ENCODE data around the gene GPR65.

GPR65 gene

DNA sequence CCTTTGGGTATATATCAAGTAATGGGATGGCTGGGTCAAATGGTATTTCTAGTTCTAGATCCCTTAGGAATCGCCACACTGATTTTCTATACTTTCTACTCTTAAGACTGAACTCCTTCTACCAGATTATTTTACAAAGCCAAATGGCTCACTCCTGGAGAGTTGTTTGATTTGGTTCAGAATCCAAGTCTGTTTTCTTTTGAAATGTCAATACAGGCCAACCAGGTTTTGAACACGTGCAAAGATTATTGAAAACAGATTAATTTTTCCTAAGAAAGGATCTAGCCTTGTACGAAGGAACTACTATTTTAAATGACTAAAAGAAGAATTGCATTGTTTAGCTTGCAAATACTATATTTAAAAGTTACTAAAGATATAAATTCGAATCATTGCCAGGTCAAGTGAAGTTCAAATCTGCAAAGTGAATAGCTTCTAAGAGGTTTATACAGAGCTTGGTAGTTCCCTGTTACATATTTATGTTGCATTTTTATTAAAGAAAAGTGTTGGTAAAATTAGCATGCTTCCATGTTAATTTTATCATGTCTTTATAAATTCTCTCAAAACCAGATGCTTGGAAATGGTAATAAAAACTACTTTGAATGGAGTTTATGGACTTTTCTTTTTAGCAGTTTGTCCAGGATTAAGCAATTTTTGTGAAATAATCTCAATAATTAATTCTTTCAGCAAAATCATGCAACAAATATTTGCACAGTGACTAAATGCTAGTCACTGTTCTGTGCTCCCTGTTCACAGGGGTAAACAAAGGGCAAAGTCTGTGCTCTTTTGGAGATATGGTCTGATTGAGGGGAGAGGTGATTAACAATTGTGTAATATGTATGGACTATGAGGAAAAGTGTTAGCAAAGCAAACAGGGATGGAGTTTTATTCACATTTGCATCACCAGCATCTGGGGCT lies 38.9 kb downstream of the GPR65 start:
- no peak for DNase-seq

DNA sequence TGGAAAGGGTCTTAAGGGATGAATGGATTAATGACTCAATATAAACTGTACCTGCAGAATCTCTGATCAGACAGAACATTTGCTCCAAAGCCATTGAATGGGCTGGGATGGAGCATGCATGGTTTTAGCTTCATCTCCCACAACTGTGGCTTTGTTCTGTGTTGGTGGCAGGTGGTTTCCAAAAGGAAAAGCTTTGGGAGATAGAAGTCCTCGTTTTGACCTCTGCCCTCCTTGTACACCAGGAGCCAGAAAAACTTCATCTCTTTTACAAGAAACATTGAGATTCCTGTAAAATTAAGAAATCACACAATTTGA lies 39.5 kb downstream of the GPR65 start:
- no peak for DNase-seq

DNA sequence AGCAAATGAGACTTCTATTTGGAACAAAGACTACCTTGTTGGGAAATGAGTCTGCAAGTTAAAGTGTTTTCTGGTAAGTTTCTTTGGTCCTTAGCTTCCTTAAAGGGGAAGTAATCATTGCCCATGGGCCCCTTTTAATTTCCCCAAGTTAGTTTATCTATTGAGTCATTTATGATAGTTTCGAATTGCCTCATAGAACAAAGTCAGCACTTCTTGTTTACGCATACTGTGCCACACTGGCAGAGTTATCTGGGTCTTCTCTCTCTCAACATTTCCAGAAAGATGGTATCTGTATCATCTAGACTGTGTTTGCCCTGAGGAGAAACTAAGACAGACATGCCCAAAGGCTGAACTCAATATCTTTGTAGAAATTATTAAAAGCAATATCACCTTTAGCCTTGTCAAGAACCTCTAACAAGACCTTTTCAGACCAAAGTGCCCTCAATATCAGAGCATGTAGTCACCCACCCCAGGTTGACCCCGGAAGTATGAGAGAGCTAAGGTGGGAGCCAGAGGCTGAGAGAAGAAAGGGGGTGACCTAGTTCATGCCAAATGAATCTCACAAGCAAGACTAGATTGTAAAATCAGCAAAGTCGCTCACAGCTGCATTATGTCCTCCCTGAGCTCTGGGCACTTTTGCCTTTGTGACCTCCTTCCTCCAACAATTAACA lies 40.0 kb downstream of the GPR65 start:
- no peak for DNase-seq

DNA sequence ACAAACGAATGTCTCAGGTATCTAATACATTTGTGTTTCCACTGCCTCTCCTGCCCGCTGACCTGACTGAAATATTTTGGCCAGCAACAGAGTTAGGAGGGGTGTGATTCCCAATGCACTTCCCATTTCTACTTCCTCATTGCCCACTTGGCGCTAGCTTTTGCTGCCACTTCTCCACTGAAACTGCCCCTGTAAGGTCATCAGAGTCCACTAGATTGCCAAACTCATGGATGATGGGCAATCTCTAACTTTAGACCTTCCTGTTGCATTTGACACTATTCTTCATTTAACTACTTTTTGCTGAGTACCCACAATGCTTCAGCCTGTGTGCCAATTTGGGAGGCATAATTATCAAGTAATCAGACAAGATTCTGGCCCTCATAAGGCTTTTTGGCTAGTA lies 40.8 kb downstream of the GPR65 start:
- DNase-seq, result no peak

DNA sequence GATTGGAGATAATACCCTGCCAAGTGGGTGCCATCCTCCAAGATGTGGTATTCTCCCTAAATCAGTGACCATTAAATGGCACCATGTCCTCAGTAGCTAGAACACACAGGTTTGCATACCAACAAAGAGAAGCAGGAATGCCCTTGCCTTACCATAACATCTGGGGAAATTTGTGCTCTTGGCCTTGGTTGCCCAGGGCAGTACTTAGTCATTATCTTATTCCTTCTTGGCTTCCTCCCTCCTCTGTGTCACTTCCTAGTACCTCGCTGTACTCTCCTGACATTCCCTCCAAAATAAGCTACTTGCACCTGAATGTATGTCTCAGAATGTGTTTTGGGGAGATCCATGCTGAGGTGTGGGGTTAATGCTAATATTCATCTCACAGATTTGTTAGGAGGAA lies 43.4 kb downstream of the GPR65 start:
- DNase-seq, result no peak

DNA sequence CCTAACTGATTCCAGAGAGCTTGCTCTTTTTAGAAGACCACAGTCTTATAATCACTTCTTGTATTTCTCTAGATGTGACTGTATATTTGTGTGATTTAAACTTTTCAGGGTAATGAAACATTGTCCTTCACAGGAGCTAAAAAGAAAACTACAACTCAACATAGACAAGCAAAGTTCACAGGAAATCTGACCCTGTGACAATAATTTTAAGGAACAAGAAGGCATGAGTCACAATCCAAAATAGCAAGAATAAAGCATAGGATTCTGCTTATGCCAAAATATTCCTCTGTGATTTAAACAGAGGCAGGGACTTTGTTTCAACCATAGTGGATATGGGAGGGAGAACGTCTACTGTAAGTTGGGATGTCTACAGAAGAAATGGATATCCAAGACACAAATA lies 44.3 kb downstream of the GPR65 start:
- DNase-seq, result no peak

DNA sequence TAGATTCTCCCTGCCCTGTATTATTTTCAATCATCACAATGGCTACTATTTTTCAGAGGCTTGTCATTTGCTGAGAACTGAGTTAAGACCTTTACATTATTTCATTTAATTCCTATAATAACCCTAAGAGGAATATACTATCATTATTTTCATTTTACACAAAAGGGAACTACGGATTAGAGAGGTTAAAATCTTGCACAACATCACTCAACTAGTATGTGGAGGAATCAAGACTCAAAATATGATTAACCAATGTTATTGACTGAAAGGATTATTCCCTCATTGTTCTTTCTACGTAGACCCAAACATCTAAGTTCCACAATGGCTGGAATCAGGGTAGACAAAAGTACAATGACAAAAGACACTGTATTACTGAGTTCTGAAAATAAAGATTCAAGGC lies 45.0 kb downstream of the GPR65 start:
- no peak for DNase-seq

DNA sequence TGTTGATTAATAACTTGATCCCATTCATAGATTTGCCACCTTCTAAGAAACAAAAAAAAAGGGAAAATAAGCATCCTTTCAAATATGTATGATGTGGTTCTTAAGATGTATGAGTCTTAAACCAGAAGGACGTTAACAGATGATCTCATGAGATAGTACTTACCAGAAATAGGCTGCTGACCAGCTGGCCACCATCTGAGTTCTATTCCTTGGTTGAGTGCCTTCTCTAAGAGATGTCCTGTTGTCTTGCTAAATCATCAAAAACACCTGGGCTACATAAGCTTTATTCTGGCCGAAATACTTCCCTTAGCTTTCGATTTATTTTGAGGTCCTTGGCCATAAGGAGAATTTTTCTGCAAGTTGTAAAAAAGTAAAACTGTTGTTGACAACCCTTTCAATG lies 55.6 kb downstream of the GPR65 start:
- DNase-seq, result no peak

DNA sequence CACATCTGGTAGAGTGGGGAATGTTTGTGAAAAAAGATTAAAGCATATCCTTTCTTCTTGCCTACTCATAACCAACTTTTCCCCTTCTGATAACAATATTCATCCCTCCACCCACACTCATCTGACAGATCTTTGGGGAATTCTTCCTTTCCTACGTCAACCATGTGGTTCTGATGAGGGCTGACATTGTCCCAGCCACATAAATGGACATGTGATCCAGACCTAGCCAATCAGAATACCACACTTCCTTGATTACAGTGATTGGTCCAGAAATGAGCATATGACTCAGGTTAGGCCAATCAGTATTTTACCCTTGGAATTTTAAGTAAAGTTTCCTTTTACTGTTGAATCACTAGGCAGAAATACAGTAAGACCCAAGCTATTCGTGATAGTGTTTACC lies 58.9 kb downstream of the GPR65 start:
- no peak for DNase-seq
